Measurements from ENCODE around the gene C13orf46. TPM values are rescaled to one million over a fixed set of nuclear protein-coding genes. Genes with fewer than 3 reads are reported as not detected.

C13orf46 gene
- total and polyA plus RNA-seq, 2 experiments from 2014 or later, result 0.20 to 0.23 TPM

GRCh38 chr13:114000151-114001040, 26.5 kb upstream of the C13orf46 start:
- no peak for DNase-seq (ENCODE audit: low spot score)
- no peaks in the 10 kb centered on the region for H3K9me3 ChIP-seq (ENCODE audit: low read depth)
- no peaks in the 10 kb centered on the region for H3K79me2 ChIP-seq
- TF ChIP-seq EZH2 (IDR thresholded peaks at IDR 0.05; ENCODE audit: borderline replicate concordance) (no peak), EZH2phosphoT487 (IDR thresholded peaks at IDR 0.05; ENCODE audit: low read depth, severe bottlenecking, unreplicated experiment) (no peak)
- TF ChIP-seq, protein P1, sequence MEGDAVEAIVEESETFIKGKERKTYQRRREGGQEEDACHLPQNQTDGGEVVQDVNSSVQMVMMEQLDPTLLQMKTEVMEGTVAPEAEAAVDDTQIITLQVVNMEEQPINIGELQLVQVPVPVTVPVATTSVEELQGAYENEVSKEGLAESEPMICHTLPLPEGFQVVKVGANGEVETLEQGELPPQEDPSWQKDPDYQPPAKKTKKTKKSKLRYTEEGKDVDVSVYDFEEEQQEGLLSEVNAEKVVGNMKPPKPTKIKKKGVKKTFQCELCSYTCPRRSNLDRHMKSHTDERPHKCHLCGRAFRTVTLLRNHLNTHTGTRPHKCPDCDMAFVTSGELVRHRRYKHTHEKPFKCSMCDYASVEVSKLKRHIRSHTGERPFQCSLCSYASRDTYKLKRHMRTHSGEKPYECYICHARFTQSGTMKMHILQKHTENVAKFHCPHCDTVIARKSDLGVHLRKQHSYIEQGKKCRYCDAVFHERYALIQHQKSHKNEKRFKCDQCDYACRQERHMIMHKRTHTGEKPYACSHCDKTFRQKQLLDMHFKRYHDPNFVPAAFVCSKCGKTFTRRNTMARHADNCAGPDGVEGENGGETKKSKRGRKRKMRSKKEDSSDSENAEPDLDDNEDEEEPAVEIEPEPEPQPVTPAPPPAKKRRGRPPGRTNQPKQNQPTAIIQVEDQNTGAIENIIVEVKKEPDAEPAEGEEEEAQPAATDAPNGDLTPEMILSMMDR (IDR thresholded peaks at IDR 0.05; ENCODE audit: poor library complexity), result no peak
- no peak overlapping the region for H3K4me2 ChIP-seq
- peaks cover 4% of the 10 kb centered on the region for H3K4me1 ChIP-seq (ENCODE audit: insufficient read depth)
- H3K27ac ChIP-seq, result no peak overlapping the region
- H3K9me2 ChIP-seq (replicated peaks; ENCODE audit: insufficient read depth), result no peaks in the 10 kb centered on the region
- H3K36me3 ChIP-seq (replicated peaks; ENCODE audit: insufficient read depth, low read depth), result no peaks in the 10 kb centered on the region
- H3K27me3 ChIP-seq, result no peaks in the 10 kb centered on the region
- H2AFZ ChIP-seq, result no peak overlapping the region
- H4K20me1 ChIP-seq (ENCODE audit: insufficient read depth, poor library complexity, severe bottlenecking), result no peaks in the 10 kb centered on the region
- 94% methylated on average over 25 of the region's 26 CpGs for WGBS (ENCODE audit: low lambda C conversion rate, missing lambda C conversion rate)
- no peak overlapping the region for H3K4me3 ChIP-seq

DNA sequence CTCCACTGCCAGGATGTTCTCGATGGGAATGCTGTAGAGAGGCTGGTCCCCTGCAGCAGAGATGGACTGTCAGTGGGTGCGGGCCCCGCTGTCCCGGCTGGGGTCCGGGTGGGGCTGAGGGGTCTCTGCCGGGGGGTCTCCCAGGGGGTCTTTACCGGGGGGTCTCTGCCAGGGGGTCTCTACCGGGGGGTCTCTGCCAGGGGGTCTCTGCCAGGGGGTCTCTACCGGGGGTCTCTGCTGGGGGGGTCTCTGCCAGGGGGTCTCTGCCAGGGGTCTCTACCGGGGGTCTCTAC, 25.7 kb upstream of the C13orf46 start:
- H3K4me2 ChIP-seq, result no peak overlapping the region
- TF ChIP-seq, protein P1 (IDR thresholded peaks at IDR 0.05; ENCODE audit: poor library complexity), result no peak
- TF ChIP-seq EZH2 (IDR thresholded peaks at IDR 0.05; ENCODE audit: borderline replicate concordance) (no peak), EZH2phosphoT487 (IDR thresholded peaks at IDR 0.05; ENCODE audit: low read depth, severe bottlenecking, unreplicated experiment) (no peak)
- H3K79me2 ChIP-seq, result no peaks in the 10 kb centered on the region
- no peaks in the 10 kb centered on the region for H3K36me3 ChIP-seq (replicated peaks; ENCODE audit: insufficient read depth, low read depth)
- no peaks in the 10 kb centered on the region for H3K9me3 ChIP-seq (ENCODE audit: low read depth)
- H2AFZ ChIP-seq, result no peak overlapping the region
- no peaks in the 10 kb centered on the region for H3K27me3 ChIP-seq
- H3K4me3 ChIP-seq, result no peak overlapping the region
- H3K4me1 ChIP-seq (ENCODE audit: insufficient read depth), result no peaks in the 10 kb centered on the region
- H3K9me2 ChIP-seq (replicated peaks; ENCODE audit: insufficient read depth), result no peaks in the 10 kb centered on the region
- DNase-seq (ENCODE audit: low spot score), result no peak
- WGBS (ENCODE audit: low lambda C conversion rate, missing lambda C conversion rate), result 91% methylated on average over 8 of the region's 10 CpGs
- H4K20me1 ChIP-seq (ENCODE audit: insufficient read depth, poor library complexity, severe bottlenecking), result no peaks in the 10 kb centered on the region
- no peak overlapping the region for H3K27ac ChIP-seq

- H3K27ac ChIP-seq, result no peak overlapping the region
- H3K36me3 ChIP-seq (replicated peaks; ENCODE audit: insufficient read depth, low read depth), result no peaks in the 10 kb centered on the region
These were observed 25.1 kb upstream of the C13orf46 start for GRCh38 chr13:113998781-113999617.

More at GRCh38 chr13:113998781-113999617, 25.1 kb upstream of the C13orf46 start:
- no peaks in the 10 kb centered on the region for H3K27me3 ChIP-seq
- no peaks in the 10 kb centered on the region for H3K9me3 ChIP-seq (ENCODE audit: low read depth)
- TF ChIP-seq EZH2phosphoT487 (IDR thresholded peaks at IDR 0.05; ENCODE audit: low read depth, severe bottlenecking, unreplicated experiment) (no peak), EZH2 (IDR thresholded peaks at IDR 0.05; ENCODE audit: borderline replicate concordance) (no peak)
- TF ChIP-seq, protein P1 (IDR thresholded peaks at IDR 0.05; ENCODE audit: poor library complexity), result no peak
- H2AFZ ChIP-seq, result no peak overlapping the region
- H3K79me2 ChIP-seq, result no peaks in the 10 kb centered on the region
- H3K4me3 ChIP-seq, result no peak overlapping the region
- H3K9me2 ChIP-seq (replicated peaks; ENCODE audit: insufficient read depth), result no peaks in the 10 kb centered on the region
- no peak for DNase-seq (ENCODE audit: low spot score)
- 94% methylated on average over 40 of the region's 42 CpGs for WGBS (ENCODE audit: low lambda C conversion rate, missing lambda C conversion rate)
- H3K4me2 ChIP-seq, result no peak overlapping the region
- H4K20me1 ChIP-seq (ENCODE audit: insufficient read depth, poor library complexity, severe bottlenecking), result no peaks in the 10 kb centered on the region
- no peaks in the 10 kb centered on the region for H3K4me1 ChIP-seq (ENCODE audit: insufficient read depth)
